ENCODE measurements around the gene PLCH1. TPM values are rescaled to one million over a fixed set of nuclear protein-coding genes. Genes with fewer than 3 reads are reported as not detected.

PLCH1 gene
- total and polyA plus RNA-seq, 2 of the 8 experiments (the other 6 are each of a cell fraction or from before 2014, with no cell fraction given) = 5.8 to 17.2 TPM

GRCh38 chr3:155363690-155364070, 381.2 kb downstream of the PLCH1 start (continued):
- TF ChIP-seq, protein P1, sequence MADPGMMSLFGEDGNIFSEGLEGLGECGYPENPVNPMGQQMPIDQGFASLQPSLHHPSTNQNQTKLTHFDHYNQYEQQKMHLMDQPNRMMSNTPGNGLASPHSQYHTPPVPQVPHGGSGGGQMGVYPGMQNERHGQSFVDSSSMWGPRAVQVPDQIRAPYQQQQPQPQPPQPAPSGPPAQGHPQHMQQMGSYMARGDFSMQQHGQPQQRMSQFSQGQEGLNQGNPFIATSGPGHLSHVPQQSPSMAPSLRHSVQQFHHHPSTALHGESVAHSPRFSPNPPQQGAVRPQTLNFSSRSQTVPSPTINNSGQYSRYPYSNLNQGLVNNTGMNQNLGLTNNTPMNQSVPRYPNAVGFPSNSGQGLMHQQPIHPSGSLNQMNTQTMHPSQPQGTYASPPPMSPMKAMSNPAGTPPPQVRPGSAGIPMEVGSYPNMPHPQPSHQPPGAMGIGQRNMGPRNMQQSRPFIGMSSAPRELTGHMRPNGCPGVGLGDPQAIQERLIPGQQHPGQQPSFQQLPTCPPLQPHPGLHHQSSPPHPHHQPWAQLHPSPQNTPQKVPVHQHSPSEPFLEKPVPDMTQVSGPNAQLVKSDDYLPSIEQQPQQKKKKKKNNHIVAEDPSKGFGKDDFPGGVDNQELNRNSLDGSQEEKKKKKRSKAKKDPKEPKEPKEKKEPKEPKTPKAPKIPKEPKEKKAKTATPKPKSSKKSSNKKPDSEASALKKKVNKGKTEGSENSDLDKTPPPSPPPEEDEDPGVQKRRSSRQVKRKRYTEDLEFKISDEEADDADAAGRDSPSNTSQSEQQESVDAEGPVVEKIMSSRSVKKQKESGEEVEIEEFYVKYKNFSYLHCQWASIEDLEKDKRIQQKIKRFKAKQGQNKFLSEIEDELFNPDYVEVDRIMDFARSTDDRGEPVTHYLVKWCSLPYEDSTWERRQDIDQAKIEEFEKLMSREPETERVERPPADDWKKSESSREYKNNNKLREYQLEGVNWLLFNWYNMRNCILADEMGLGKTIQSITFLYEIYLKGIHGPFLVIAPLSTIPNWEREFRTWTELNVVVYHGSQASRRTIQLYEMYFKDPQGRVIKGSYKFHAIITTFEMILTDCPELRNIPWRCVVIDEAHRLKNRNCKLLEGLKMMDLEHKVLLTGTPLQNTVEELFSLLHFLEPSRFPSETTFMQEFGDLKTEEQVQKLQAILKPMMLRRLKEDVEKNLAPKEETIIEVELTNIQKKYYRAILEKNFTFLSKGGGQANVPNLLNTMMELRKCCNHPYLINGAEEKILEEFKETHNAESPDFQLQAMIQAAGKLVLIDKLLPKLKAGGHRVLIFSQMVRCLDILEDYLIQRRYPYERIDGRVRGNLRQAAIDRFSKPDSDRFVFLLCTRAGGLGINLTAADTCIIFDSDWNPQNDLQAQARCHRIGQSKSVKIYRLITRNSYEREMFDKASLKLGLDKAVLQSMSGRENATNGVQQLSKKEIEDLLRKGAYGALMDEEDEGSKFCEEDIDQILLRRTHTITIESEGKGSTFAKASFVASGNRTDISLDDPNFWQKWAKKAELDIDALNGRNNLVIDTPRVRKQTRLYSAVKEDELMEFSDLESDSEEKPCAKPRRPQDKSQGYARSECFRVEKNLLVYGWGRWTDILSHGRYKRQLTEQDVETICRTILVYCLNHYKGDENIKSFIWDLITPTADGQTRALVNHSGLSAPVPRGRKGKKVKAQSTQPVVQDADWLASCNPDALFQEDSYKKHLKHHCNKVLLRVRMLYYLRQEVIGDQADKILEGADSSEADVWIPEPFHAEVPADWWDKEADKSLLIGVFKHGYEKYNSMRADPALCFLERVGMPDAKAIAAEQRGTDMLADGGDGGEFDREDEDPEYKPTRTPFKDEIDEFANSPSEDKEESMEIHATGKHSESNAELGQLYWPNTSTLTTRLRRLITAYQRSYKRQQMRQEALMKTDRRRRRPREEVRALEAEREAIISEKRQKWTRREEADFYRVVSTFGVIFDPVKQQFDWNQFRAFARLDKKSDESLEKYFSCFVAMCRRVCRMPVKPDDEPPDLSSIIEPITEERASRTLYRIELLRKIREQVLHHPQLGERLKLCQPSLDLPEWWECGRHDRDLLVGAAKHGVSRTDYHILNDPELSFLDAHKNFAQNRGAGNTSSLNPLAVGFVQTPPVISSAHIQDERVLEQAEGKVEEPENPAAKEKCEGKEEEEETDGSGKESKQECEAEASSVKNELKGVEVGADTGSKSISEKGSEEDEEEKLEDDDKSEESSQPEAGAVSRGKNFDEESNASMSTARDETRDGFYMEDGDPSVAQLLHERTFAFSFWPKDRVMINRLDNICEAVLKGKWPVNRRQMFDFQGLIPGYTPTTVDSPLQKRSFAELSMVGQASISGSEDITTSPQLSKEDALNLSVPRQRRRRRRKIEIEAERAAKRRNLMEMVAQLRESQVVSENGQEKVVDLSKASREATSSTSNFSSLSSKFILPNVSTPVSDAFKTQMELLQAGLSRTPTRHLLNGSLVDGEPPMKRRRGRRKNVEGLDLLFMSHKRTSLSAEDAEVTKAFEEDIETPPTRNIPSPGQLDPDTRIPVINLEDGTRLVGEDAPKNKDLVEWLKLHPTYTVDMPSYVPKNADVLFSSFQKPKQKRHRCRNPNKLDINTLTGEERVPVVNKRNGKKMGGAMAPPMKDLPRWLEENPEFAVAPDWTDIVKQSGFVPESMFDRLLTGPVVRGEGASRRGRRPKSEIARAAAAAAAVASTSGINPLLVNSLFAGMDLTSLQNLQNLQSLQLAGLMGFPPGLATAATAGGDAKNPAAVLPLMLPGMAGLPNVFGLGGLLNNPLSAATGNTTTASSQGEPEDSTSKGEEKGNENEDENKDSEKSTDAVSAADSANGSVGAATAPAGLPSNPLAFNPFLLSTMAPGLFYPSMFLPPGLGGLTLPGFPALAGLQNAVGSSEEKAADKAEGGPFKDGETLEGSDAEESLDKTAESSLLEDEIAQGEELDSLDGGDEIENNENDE (IDR thresholded peaks at IDR 0.05; ENCODE audit: insufficient replicate concordance, low read length) = peak; percentile 33

Data from H1 (cell line).